GM20431 (cell line): ENCODE results near the gene MSX1.

Experiments used
- in situ Hi-C: fragments of 300-500 bp; cut with MseI, MboI; formaldehyde crosslinking; loops from one replicate; pipeline ENCODE4 v1.15.0; 2020; ENCODE audit warnings: low sequenced_read_pairs; ENCODE audit not compliant: unreplicated experiment

The MSX1 gene

DNA sequence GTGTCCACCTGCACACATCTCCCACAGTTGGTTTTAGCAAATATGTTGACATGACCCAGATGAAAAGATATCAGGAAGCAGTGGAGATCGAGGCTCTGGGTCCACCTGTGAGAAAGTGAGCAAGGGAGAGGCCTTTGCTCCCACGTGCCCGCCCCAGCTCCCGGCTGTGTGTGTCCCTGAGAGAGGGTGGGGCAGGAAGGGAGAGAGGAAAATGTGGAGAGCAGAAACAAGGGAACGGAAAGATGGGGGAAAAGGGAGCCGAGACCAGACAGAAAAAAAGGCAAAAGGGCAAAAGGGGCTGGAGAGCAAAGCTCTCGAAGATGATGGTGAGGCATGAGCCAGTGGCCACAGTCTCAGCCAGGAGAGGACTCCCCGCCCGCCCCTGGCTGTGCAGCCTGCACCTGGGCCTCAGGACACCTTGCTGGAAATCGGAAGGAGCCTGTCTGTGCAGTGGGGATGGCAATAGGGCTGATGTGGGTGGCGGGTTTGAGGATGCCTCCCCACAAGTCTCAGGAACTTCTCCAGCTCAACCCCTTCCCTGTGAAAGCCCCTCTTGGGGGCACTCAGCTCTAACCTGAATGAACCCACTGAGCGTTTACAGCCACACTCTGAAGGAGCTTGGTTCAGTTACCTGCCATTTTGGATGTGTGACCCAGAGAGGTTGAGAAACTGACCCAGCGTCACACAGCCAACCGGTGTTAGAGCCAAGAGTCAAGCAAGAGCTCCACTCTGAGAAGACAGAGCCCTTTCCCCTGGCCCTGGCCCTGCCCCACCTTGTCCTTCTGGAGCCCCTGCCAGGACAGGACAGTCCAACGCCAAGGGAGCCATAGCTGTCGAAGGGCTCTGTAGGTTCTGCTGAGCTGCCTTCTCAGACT is 20.3 kb upstream of the MSX1 start:
- in situ Hi-C loops: no loop called here

DNA sequence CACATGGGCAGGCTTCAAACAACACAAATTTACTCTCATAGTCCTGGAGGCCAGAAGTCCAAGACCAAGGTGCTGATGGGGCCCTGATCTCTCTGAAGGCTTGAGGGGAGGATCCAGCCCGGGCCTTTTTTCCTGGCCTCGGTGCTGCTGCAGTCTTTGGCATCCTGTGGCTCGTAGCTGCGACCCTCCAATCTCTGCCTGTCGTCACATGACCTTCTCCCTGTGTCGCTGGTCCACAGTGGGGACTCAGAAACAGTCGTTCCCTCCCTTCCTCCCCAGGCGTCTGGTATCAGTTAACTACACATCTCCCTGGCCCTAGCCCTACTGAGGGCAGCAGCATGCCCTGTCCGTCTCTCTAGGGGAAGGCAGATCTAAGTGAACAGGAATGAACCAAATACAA is 19.1 kb upstream of the MSX1 start:
- in situ Hi-C loops: no loop called here

DNA sequence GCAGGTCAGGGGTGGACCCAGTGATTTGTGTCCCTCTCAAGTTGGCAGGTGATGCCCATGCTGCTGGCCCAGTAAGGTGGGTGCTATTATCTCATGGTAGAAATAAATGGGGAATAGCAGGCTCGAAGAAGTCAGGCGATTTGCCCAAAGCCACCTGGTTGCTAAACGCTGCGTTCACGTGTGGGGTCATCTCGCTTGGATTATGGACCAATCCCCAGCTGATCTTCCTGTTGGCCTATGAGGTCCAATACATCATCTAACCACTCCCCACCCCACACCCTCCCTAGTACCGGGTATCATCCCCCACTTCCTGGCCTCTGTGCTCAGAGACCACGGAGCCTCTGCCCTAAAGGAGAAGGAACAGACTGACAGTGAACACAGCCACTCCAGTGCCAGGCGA is 18.3 kb upstream of the MSX1 start:
- in situ Hi-C loops: no loop called here

DNA sequence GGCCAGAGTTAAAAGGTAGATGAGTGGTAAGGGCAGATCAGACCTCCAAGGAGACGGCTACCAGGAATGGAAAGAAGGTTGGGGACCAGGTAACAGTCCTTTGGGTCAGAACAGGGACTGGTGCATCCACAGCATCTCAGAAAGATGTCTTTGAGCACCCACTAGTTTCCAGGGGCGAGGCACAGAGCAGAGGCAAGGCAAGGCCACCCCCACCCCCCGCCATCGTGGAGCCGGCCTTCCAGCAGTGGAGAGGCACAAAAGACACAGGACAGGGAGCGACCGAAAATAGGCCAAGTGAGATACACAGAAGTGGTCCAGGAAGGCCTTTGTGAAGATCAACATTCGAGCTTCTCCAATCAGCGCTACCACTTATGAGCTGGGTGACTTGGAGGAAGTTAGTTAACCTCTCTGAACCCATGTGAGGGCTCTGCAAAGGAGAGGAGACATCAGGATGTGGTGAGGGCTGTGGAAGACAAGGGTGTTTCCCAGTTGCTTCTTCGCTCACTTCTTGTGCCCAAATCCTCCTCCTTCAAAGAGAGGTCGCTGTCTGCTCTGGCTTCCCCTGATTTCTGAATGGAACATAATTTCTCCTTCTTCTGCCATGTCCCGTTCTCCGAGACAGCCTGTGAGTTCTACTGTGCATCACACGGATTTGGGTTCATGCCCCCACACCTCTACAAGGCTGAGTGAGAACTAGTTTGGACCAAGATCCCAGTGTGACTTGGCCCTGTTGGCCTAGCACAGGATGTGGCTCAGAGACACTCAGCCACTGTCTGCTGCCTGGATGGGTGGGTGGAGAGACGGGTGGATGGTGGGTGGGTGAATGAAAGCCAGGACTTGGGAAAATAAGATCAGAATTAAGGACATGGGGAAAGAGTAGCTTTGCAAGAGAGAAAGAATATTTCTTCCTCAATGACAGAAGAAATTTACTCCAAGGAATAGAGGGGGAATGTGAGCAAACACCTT is 16.7 kb upstream of the MSX1 start:
- in situ Hi-C loops: no loop called here

DNA sequence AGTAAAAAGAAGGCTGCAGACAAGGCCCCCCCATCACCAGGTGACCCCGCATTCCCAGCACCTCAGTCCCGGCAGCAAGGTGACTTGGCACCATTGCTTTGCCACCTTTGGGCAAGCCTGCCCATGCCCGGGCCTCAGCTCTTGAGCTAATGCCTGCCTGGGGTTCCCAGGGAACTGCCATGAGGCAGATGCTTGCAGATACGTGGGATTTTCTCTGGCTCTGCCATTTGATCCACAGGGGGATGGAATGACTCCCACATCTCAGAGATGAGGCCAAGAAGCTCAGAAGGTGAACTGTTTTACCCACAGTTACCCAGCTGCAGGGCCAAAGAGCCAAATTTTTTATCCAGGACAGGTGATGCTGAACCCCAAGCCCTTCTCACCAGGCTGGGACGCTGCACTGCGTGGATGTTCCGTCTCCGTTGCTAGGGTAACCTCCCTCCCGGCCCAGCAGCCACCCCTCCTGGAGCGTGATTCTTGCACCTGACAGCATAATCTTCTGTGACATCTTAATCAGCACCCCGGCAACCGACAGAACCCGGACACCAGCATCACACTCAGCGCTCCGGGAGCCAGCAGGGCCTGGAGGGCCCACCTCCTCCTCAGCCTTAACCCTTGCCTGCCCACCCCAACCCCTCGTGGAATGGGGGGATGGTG is 15.7 kb upstream of the MSX1 start:
- in situ Hi-C loops: no loop called here

DNA sequence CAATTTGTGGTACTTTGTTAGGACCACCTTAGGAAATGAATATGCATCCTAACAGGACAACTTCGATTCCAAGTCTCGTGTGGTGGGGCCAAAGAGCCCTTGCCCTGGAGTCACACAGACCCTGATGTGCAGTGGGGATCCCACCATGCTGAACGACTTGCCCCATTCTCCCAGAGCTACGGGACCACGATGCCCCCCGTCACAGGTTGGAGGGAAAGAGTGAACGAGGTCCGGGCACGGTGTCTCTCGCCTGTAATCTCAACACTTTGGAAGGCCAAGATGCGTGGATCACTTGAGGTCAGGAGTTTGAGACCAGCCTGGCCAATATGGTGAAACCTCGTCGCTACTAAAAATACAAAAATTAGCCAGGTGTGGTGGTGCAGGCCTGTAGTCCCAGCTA is 14.4 kb upstream of the MSX1 start:
- in situ Hi-C loops: no loop called here

DNA sequence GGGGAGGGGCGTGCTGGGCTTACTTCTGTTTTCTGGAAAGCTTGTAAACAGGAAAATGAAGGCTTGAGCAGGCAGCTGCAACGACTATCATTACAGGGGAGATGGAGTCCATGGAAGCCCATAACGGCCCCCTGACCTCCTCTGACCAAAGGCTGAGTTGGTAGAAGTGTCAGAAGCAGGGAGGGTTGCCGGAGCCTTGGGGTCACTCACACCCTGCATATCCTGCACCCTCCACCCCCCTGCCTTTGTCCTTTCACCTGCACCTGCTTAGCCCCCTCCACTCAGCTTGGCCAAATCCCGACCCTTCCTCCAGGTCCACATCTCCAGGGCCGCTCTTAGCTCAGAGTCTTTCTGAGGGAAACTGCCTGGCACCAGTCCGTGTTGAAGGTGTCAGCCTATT is 12.5 kb upstream of the MSX1 start:
- in situ Hi-C loops: no loop called here

DNA sequence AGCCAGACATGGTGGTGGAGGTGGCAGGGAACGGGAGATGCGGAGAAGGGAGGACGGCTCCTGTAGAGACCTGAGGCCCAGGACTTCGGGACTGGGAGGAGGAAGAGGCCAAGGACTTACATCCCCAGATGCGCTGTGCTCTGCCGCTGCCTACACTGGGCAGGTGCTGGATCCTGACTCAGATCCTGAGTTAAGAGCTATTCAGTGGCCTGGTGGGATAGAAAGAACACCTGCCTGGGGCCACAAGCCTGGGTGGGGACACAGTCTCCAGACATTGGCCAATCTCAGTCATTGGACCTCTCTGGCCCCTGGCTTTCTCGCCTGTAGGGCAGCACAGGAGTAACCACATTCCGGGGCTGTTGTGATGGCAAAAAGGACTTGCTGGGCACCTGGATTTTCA is 10.9 kb upstream of the MSX1 start:
- in situ Hi-C loops: no loop called here

DNA sequence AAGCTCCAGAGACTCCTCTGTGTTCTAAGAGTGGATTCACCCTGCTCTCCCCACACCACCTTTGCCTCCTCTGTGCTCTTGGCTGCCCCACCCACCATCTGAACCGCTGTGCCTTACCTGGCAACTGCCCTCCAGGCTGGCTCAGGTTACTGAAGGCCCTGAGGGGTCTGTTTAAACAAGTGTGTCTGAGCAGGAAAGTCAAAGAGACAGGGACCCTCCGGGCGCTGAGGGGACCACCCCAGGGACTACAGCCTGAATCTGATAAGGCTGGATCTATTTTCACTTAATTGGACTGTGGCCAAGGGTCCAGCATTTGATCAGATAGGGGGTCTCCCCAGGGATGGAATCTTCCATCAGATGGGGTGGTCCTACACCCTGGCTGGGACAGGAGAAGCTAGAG is 10.4 kb upstream of the MSX1 start:
- in situ Hi-C loops: no loop called here

DNA sequence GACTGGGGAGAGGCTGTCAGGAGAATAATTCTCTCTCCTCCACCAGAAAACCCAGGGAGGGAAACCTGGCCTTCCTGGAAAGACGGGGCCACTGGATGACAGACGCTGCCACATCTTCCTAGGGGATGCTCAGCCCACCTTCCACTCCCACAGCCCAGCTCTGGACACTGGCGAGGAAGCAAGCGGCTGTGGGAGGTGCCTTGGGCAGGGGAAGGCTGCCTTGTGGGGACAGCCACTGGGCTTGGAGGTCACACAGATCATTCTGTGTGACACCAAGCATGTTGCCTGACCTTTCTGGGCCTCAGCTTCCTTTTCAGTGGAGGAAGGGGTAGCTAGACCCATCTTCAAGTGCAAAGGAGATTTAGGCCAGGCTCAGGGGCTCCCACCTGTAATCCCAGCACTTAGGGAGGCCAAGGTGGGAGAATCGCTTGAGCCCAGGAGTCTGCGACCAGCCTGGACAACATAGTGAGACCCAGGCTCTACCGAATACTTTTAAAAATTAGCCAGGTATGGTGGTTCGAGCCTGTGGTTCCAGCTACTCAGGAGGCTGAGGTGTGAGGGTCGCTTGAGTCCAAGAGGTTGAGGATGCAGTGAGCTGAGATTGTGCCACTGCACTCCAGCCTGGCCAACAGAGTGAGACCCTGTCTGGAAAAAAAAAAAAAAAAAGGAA is 9.8 kb upstream of the MSX1 start:
- in situ Hi-C loops: no loop called here

DNA sequence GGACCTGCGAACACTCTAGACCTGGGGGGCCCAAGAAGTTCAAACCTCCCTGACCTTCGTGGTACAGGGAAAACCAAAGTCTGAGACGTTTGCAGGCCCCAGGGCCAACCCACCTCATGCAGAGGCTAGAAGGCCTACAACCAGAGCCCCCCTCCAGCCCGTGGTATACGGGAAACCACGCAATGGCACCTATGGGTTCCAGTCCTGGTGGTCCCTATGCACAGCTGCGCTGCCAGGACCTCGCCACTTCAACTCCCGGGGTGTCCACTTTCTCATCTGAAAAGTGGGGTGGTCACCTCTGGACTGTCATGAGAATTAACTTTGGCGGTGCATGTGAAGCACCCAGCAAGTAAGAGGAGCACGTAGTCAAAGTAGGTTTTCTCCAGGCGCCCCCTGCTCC is 8.4 kb upstream of the MSX1 start:
- in situ Hi-C loops: no loop called here

DNA sequence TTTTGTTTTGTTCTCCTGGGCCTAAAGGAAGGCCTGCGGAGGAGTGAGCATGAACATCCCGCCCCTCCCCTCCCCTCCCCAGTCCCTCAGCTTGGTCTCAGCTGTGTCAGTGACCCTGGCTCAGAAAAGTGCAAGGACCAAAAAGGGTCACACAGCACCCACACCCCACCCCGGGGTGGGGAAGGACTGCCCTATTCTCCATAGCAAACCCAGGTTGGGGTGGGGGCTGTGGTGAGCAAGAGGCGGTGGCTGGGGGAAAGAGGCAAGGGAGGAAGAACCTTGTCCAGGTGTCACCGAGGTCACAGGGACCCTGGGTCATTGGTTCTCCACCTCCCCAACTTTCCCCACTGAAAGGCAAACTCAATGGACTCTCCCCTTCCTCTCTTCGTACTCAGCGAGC is 7.6 kb upstream of the MSX1 start:
- in situ Hi-C loops: no loop called here

DNA sequence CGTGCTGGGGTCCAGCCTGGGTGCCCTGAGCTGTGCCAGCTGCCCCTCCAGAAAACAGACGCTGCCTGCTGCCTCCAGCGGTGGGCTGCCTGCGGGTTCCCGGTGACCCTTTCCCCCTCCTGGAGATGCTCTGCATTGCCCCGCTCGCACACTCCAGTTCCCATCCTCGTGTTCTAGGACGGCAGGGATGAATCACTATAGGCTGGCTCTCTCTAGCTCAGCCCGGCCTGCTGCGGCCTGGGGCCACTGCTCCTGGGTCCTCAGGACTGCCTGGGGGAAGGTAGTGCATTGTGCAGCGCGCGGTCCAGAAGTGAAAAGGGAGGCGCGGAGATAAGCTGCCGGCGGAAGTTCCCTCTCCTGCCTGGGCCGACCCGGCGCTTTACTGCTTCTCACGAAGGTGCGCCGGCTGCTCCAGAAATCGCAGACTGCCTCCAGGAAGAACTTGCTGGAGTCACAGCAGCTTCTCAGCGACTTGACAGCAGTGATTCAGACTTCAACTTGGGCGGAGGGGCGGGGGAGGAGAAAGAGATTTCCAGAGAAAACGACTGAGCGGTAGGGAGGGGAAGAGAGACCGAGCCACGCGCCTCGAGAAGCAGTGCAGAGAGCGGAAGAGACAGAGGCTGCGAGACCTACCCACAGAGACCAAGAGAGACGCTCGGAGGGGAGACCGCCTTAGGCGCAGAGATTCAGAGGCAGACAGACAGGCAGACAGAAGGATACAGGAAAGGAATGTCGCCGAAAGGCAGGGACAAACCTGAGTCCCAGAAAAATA is 6.7 kb upstream of the MSX1 start:
- in situ Hi-C loops: no loop called here

DNA sequence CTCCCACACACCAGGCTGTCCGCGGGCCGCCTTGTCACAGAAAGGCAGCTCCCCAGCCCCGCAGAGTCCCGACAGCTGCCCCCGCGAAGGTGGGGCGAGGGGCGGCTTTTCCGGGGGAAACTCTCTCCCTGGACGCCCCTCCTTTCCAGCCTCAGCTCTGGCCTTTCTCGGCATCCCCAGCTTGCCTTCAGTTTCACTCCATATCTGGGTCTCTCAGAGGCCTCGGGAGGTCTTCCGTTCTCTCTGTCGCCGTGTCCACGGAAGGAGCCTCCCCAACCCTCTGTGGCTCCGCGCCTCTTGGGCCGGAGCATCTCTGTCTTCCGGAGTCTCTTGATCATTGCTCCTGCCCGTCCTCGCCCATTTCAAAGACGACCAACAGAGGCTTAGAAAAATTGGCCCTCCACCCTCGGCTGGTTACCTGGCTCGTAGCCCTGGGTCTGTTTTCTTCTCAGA is 6.1 kb upstream of the MSX1 start:
- in situ Hi-C loops: no loop called here

DNA sequence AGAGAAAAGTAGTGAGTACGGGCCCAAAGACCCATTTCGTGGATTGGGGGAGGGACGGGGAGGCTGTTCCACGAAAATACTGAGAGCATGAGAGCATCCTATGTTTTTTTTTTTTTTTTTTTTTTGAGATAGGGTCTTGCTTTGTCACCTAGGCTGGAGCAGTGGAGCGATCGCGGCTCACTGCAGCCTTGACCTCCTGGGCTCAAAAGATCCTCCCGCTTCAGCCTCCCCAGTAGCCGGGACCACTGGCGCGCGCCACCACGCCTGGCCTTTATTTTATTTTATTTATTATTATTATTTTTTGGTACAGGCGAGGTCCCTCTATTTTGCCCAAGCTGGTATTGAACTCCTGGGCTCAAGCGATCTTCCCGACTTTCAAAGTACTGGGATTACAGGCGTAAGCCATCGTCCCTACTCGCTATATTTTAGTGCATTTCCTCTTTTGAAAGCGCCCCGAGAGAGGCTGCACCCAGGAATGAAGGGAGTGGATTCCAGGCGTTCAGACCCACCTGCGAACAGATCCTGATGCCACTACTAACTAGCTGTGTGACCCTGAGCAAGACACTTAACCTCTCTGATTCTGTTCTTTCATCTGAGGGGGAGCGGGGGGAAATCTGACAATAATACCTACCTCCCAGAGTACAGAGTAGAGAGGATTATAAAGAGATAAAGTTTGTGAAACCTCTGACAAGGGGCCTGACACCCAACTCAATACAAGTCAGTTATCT is 5.4 kb upstream of the MSX1 start:
- in situ Hi-C loops: no loop called here

DNA sequence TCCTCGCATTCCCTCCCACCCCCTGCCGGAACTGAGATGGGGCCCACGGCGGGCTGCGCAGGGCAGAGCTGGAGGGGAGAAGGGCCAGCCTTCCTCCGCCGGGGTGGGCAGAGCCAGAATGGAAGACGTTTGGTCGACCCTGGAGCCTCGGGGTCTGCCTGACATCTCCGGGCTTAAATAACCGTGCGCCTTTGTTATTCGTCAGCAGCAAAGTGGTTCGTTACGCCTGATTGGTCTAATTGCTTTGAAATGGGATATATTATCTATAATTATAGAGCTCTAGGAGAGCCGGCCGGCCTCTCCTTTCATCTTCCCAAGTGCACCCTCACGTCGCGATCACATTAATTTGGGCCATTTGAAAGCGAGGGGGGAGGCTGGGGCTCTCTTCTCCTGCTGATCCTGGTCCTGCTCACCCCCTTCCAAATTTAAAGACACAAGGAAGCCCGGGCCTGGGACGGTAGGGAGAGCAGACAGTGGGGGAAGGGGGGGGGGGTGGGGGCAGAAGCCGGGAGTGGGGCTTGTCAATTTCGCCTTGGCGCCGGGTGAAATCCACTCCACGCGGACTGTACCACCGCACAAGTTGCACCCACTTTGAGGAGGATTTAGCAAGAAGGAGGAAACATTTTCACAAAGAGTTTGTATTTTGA is 4.7 kb upstream of the MSX1 start:
- in situ Hi-C loops: no loop called here

DNA sequence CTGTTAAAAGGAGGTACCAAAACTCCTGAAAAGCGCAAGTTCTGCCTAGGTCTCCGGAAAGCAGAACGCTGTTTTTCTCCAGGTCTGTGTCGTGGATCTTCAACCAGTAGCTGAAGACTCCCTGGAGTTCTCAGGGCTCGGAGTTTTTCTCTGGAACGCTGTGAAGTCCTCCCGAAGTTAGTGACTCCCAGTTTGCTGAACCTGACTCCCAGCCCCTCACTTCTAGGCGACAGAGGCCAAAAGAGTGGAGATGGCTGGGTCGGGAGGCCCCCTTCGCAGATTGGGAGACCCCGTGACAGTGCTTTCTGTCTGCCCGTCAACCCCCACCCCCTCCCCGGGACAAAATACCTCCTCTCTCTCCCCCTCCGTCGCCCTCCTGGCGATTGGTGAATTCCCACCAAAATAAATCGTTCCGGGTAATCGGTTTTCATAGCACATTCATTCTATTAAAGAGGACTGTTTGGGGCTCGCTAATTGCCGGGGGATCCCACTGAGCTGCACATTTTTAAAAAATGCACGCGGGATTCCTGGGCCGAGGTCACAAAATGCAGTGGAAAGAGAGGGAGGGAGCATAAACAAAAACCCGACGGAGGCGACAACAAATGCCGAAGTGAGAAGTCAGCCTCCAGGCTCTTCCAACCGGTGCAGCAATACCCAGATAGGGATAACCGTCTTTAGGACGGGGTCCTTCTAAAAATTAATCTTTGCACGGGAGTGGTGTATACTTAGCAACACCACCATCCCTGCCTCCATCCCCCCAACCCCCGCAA is 4.0 kb upstream of the MSX1 start:
- in situ Hi-C loops: no loop called here
